AG09309 (cell line): ENCODE results near the gene KAZN.

ENCODE experiments used
- DNase-seq: peaks from one replicate; pipeline ENCODE4 v3.0.0-alpha.2; 2010; ENCODE audit warnings: low read depth
- H3K4me3 ChIP-seq: 2 replicates; pipeline ENCODE4 v1.5.1; 2011; ENCODE audit warnings: mild to moderate bottlenecking, low read depth, low read length, moderate library complexity; ENCODE audit not compliant: control insufficient read depth
- TF ChIP-seq, protein P1 (sequence below): IDR thresholded peaks from 2 replicates; pipeline ENCODE4 v1.5.1; 2011; ENCODE audit warnings: mild to moderate bottlenecking, low read depth, low read length, inconsistent platforms; ENCODE audit not compliant: insufficient read depth, control insufficient read depth; ENCODE audit errors: missing control alignments

Gene KAZN

DNA sequence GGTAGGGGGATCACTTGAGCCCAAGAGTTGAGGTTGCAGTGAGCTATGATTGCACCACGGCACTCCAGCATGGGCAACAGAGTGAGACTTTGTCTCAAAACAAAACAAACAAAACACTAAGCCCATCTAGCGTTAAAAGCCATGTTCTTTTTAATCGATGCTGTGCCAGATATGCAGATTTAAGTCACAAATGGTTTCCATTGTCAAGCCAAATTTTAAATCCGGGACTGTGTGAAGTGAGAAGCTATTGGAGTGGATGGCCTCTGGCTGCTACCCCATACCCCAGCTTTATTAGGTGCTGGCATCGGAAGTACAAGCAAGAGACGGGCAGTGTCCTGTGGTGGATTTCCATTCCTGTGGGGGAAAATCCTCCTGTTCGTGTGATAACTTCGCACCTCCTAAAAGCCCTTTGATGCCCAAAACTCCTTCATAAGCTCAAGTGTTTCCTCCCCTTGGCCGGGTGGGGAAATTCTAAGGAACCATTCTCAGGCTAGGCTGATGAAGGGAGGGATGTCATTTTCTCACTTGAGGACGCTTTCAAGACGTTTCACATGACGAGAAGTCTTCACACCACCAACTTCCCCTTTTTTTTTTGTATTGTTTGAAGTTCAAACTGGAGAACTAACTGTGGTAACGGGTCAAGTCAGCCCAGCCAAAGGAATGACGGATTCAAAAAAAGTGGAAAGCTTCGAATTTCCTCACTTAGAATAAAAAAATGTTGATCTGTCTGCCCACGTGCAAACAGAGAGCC lies 140.8 kb downstream of the KAZN start:
- DNase-seq: no peak
- H3K4me3 ChIP-seq: no peak overlapping the region
- TF ChIP-seq, protein P1, sequence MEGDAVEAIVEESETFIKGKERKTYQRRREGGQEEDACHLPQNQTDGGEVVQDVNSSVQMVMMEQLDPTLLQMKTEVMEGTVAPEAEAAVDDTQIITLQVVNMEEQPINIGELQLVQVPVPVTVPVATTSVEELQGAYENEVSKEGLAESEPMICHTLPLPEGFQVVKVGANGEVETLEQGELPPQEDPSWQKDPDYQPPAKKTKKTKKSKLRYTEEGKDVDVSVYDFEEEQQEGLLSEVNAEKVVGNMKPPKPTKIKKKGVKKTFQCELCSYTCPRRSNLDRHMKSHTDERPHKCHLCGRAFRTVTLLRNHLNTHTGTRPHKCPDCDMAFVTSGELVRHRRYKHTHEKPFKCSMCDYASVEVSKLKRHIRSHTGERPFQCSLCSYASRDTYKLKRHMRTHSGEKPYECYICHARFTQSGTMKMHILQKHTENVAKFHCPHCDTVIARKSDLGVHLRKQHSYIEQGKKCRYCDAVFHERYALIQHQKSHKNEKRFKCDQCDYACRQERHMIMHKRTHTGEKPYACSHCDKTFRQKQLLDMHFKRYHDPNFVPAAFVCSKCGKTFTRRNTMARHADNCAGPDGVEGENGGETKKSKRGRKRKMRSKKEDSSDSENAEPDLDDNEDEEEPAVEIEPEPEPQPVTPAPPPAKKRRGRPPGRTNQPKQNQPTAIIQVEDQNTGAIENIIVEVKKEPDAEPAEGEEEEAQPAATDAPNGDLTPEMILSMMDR: no peak

GRCh38 chr1:14740016-14740415 lies 141.5 kb downstream of the KAZN start:
- no peak for DNase-seq
- H3K4me3 ChIP-seq: no peak overlapping the region
- TF ChIP-seq, protein P1: no peak

- H3K4me3 ChIP-seq: no peak overlapping the region
- no peak for DNase-seq
- TF ChIP-seq, protein P1: no peak
These were observed 142.6 kb downstream of the KAZN start for GRCh38 chr1:14741082-14741481.

GRCh38 chr1:14741532-14741931 lies 143.0 kb downstream of the KAZN start:
- TF ChIP-seq, protein P1: no peak
- H3K4me3 ChIP-seq: no peak overlapping the region
- DNase-seq: no peak

DNA sequence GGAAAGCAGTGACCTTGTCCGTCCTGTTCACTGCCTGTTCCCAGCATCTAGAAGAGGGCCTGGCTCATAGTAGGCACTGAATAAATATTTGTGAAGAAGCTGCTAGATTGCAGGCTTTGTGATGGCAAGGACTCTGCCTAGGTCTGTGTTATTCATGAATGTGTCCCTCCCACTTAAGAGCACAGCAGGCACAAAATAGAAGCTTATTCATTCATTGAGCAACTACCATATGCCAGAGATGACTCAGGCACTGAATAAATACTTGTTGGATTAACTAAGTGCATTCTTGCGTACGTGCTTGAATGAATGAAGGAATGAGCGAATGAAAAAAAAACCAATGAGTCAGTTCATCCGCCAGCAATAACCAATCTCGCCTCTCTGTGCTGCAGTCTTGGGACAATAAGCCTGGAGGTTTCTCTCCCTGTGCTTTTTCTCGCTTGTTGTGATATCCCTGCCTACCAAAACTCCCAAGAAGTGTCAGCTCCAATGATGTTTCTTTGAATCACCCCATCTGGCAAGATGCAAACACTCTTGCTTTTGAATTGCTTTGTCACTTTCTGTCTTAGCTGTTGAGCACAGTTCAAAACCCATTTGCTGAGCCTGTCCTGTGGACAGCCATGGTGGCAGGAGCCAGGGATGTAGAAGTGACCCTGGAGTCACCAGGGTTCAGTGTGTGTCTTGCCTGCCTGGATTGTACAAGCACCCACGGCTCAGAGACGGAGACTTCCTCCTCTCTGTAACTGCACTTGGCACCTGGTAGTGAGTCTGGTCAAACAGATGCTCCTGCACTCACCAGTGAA lies 143.9 kb downstream of the KAZN start:
- TF ChIP-seq, protein P1: no peak
- peak; percentile 97 for DNase-seq
- no peak overlapping the region for H3K4me3 ChIP-seq

GRCh38 chr1:14743368-14743767 lies 144.9 kb downstream of the KAZN start:
- TF ChIP-seq, protein P1: no peak
- DNase-seq: no peak
- H3K4me3 ChIP-seq: no peak overlapping the region
